WTC11 (cell line): Measurements from ENCODE around the gene AMBP. TPM values are rescaled to one million over a fixed set of nuclear protein-coding genes. Genes with fewer than 3 reads are reported as not detected.

ENCODE experiments used
- ATAC-seq: fragments of 200-7000 bp; cut with Tn5 transposase; 2 replicates; pipeline ENCODE4 v1.10.0; 2021; ENCODE audit warnings: mild to moderate bottlenecking, moderate library complexity
- CTCF ChIA-PET: fragments of 300-600 bp; sonication (Branson Sonifier 250); formaldehyde crosslinking; loops from one replicate; lab custom pipeline; 2021; ENCODE audit warnings: antibody characterized with exemption; lab: Charles Lee
- POLR2A ChIA-PET: fragments of 350-600 bp; sonication (Branson Sonifier 250); formaldehyde crosslinking; loops from one replicate; lab custom pipeline; 2021; ENCODE audit warnings: antibody characterized with exemption; lab: Charles Lee
- DNase-seq: peaks from one replicate; pipeline ENCODE4 v3.0.0; 2021; ENCODE audit warnings: low spot score
- H3K27ac Mint-ChIP-seq: 2 replicates; pipeline ENCODE4 v1.8.0; 2021; ENCODE audit warnings: mixed read lengths
- H3K27me3 Mint-ChIP-seq: 2 replicates; pipeline ENCODE4 v1.8.0; 2021; ENCODE audit warnings: low read depth, mild to moderate bottlenecking, moderate library complexity, mixed read lengths
- H3K36me3 Mint-ChIP-seq: 2 replicates; pipeline ENCODE4 v1.8.0; 2021; ENCODE audit warnings: mixed read lengths
- H3K4me1 Mint-ChIP-seq: 2 replicates; pipeline ENCODE4 v1.8.0; 2022; ENCODE audit warnings: mixed read lengths
- H3K4me3 Mint-ChIP-seq: 2 replicates; pipeline ENCODE4 v1.8.0; 2021; ENCODE audit warnings: mild to moderate bottlenecking, moderate library complexity, mixed read lengths
- H3K9me3 Mint-ChIP-seq: 2 replicates; pipeline ENCODE4 v1.8.0; 2021; ENCODE audit warnings: mixed read lengths
- ATF6 ChIP-seq: sonication (generic); formaldehyde crosslinking; IDR thresholded peaks from 2 replicates; pipeline ENCODE4 v1.8.1; 2023; ENCODE audit warnings: mild to moderate bottlenecking, missing genetic modification reagents
- CBFB ChIP-seq: sonication (generic); formaldehyde crosslinking; IDR thresholded peaks from 2 replicates; pipeline ENCODE4 v1.8.1; 2022; ENCODE audit warnings: mild to moderate bottlenecking, low read depth, missing genetic modification reagents
- CTCF ChIP-seq: fragments of 200-600 bp; IDR thresholded peaks from 2 replicates; pipeline ENCODE4 v1.8.0; 2022; ENCODE audit warnings: antibody characterized with exemption
- E2F5 ChIP-seq: sonication (generic); formaldehyde crosslinking; IDR thresholded peaks from 2 replicates; pipeline ENCODE4 v1.8.1; 2022; ENCODE audit warnings: mild to moderate bottlenecking, moderate library complexity, missing genetic modification reagents
- GTF2I ChIP-seq: fragments of 250-450 bp; sonication (Bioruptor Pico); conservative IDR thresholded peaks from 2 replicates; pipeline ENCODE4 v1.4.0; 2021; ENCODE audit warnings: mild to moderate bottlenecking
- JUN ChIP-seq: sonication (generic); formaldehyde crosslinking; IDR thresholded peaks from 2 replicates; pipeline ENCODE4 v1.8.0; 2023; ENCODE audit warnings: mild to moderate bottlenecking, missing genetic modification reagents
- KAT7 ChIP-seq: sonication (generic); formaldehyde crosslinking; IDR thresholded peaks from 2 replicates; pipeline ENCODE4 v1.8.1; 2023; ENCODE audit warnings: missing genetic modification reagents, mild to moderate bottlenecking, borderline replicate concordance
- NFE2L1 ChIP-seq: sonication (generic); formaldehyde crosslinking; IDR thresholded peaks from 2 replicates; pipeline ENCODE4 v1.8.1; 2023; ENCODE audit warnings: missing genetic modification reagents
- NFYB ChIP-seq: sonication (generic); formaldehyde crosslinking; conservative IDR thresholded peaks from 2 replicates; pipeline ENCODE4 v1.8.0; 2022; ENCODE audit warnings: low read depth, missing genetic modification reagents
- NR1H2 ChIP-seq: sonication (generic); formaldehyde crosslinking; IDR thresholded peaks from 2 replicates; pipeline ENCODE4 v1.9.0; 2021; ENCODE audit warnings: mild to moderate bottlenecking, moderate library complexity, missing genetic modification reagents
- PREB ChIP-seq: sonication (generic); formaldehyde crosslinking; IDR thresholded peaks from 2 replicates; pipeline ENCODE4 v1.8.1; 2022; ENCODE audit warnings: mild to moderate bottlenecking, missing genetic modification reagents, moderate library complexity, borderline replicate concordance
- SP1 ChIP-seq: sonication (generic); formaldehyde crosslinking; conservative IDR thresholded peaks from 2 replicates; pipeline ENCODE4 v1.8.1; 2022; ENCODE audit warnings: missing genetic modification reagents
- TP53 ChIP-seq: sonication (generic); formaldehyde crosslinking; IDR thresholded peaks from 2 replicates; pipeline ENCODE4 v1.8.1; 2023; ENCODE audit warnings: mild to moderate bottlenecking, missing genetic modification reagents
- ZNF121 ChIP-seq: sonication (generic); formaldehyde crosslinking; IDR thresholded peaks from 2 replicates; pipeline ENCODE4 v1.8.0; 2023; ENCODE audit warnings: missing genetic modification reagents
- ZNF396 ChIP-seq: fragments of 250-450 bp; sonication (Bioruptor Pico); IDR thresholded peaks from 2 replicates; pipeline ENCODE4 v1.8.0; 2021; ENCODE audit warnings: mild to moderate bottlenecking, moderate library complexity, borderline replicate concordance
- ZNF671 ChIP-seq: fragments of 250-450 bp; sonication (Bioruptor Pico); IDR thresholded peaks from 2 replicates; pipeline ENCODE4 v1.8.0; 2021; ENCODE audit warnings: mild to moderate bottlenecking
- total RNA-seq: library from RNA; stranded (reverse); gene quantifications from 3 replicates; pipeline ENCODE4 v1.2.3, GENCODE V29; 2021
- TF ChIP-seq, protein P1 (sequence below): sonication (generic); formaldehyde crosslinking; IDR thresholded peaks from 2 replicates; pipeline ENCODE4 v1.8.0; 2023; ENCODE audit warnings: missing genetic modification reagents
- TF ChIP-seq, protein P2 (sequence below): sonication (generic); formaldehyde crosslinking; conservative IDR thresholded peaks from 2 replicates; pipeline ENCODE4 v1.8.1; 2023; ENCODE audit warnings: mild to moderate bottlenecking, low read depth, missing genetic modification reagents, moderate library complexity
- TF ChIP-seq, protein P3 (sequence below): fragments of 250-450 bp; sonication (Bioruptor Pico); IDR thresholded peaks from 2 replicates; pipeline ENCODE4 v1.9.0; 2021; ENCODE audit warnings: mild to moderate bottlenecking, borderline replicate concordance

Gene AMBP
- total RNA-seq, 1 experiment from 2014 or later: 3.3 TPM

DNA sequence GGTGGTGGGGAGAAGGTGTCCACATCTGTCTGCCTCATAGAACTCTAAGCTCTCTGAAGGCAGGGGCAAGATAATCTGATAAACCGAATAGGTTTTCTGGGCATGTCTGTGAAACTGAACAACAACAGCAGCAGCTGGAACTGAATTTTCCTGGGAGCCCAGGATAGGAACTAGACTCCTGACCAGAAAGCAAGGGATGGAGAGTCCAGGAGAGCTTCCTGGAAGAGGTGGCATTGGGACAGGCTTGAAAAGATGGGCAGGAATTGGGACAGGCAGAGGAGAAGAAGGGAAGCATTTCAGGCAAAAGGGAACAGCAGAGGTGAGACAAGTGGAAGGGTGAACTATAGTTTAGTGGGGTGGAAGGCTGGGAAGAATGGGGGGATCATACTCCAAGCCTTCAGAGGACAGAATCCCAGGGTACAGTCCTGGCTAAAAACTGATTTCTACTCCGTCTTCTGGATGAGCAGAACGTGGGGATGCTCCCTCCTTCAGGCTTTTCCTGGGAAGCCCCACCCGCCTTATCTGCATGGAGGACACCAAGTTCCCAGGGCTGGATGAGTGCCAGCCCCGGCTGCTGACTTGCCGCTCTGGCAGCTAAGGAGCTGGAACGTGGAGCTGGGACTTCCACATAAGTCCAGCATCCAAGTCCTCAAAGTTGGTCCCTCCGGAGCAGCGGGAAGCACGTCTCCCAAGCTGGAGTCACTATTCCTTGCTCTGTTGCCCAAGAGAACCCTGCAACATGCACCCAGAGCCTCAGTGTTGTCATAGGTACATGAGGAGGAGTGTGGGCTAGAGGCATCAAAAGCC is 34.9 kb upstream of the AMBP start:
- CTCF ChIA-PET: interaction anchor here (1.2 to 1.8 kb wide), 2 partner anchors 42 to 178 kb away, joined by 3 to 4 read pairs; no protein-coding TSS in a partner anchor
- POLR2A ChIA-PET: no interaction called here
- DNase-seq (no peak), ATAC-seq (no peak)
- peaks cover 68% of the 10 kb centered on the region for H3K27me3 Mint-ChIP-seq
- TF ChIP-seq ZNF671 (CRISPR knock-in tag): no peak
- TF ChIP-seq NFE2L1: no peak
- TF ChIP-seq ZNF121 (CRISPR knock-in tag): no peak
- TF ChIP-seq CBFB (CRISPR knock-in tag): no peak
- TF ChIP-seq, protein P1, sequence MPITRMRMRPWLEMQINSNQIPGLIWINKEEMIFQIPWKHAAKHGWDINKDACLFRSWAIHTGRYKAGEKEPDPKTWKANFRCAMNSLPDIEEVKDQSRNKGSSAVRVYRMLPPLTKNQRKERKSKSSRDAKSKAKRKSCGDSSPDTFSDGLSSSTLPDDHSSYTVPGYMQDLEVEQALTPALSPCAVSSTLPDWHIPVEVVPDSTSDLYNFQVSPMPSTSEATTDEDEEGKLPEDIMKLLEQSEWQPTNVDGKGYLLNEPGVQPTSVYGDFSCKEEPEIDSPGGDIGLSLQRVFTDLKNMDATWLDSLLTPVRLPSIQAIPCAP (CRISPR knock-in tag): no peak
- no peak for TF ChIP-seq GTF2I
- TF ChIP-seq ATF6: no peak
- no peak for TF ChIP-seq CTCF
- TF ChIP-seq, protein P2, sequence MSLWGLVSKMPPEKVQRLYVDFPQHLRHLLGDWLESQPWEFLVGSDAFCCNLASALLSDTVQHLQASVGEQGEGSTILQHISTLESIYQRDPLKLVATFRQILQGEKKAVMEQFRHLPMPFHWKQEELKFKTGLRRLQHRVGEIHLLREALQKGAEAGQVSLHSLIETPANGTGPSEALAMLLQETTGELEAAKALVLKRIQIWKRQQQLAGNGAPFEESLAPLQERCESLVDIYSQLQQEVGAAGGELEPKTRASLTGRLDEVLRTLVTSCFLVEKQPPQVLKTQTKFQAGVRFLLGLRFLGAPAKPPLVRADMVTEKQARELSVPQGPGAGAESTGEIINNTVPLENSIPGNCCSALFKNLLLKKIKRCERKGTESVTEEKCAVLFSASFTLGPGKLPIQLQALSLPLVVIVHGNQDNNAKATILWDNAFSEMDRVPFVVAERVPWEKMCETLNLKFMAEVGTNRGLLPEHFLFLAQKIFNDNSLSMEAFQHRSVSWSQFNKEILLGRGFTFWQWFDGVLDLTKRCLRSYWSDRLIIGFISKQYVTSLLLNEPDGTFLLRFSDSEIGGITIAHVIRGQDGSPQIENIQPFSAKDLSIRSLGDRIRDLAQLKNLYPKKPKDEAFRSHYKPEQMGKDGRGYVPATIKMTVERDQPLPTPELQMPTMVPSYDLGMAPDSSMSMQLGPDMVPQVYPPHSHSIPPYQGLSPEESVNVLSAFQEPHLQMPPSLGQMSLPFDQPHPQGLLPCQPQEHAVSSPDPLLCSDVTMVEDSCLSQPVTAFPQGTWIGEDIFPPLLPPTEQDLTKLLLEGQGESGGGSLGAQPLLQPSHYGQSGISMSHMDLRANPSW (CRISPR knock-in tag): no peak
- no peak for TF ChIP-seq TP53 (CRISPR knock-in tag)
- no peak for TF ChIP-seq NR1H2 (CRISPR knock-in tag)
- peaks cover 13% of the 10 kb centered on the region for H3K4me1 Mint-ChIP-seq
- H3K27ac Mint-ChIP-seq: no peak overlapping the region
- H3K36me3 Mint-ChIP-seq: no peaks in the 10 kb centered on the region
- H3K9me3 Mint-ChIP-seq: no peaks in the 10 kb centered on the region
- H3K4me3 Mint-ChIP-seq: no peak overlapping the region

GRCh38 chr9:114112325-114112724 is 34.2 kb upstream of the AMBP start:
- Mint-ChIP-seq H3K9me3 (no peaks in the 10 kb centered on the region), H3K36me3 (no peaks in the 10 kb centered on the region), H3K27ac (no peak overlapping the region), H3K27me3 (peaks cover 71% of the 10 kb centered on the region), H3K4me3 (no peak overlapping the region), H3K4me1 (peaks cover 13% of the 10 kb centered on the region)
- CTCF ChIA-PET: interaction anchor here (1.8 kb wide), 1 partner anchor 42 kb away, joined by 4 read pairs; no protein-coding TSS in a partner anchor
- POLR2A ChIA-PET: no interaction called here
- ATAC-seq (no peak), DNase-seq (no peak)
- TF ChIP-seq, protein P1 (CRISPR knock-in tag): no peak
- TF ChIP-seq PREB (CRISPR knock-in tag): no peak
- no peak for TF ChIP-seq E2F5 (CRISPR knock-in tag)
- TF ChIP-seq, protein P3, sequence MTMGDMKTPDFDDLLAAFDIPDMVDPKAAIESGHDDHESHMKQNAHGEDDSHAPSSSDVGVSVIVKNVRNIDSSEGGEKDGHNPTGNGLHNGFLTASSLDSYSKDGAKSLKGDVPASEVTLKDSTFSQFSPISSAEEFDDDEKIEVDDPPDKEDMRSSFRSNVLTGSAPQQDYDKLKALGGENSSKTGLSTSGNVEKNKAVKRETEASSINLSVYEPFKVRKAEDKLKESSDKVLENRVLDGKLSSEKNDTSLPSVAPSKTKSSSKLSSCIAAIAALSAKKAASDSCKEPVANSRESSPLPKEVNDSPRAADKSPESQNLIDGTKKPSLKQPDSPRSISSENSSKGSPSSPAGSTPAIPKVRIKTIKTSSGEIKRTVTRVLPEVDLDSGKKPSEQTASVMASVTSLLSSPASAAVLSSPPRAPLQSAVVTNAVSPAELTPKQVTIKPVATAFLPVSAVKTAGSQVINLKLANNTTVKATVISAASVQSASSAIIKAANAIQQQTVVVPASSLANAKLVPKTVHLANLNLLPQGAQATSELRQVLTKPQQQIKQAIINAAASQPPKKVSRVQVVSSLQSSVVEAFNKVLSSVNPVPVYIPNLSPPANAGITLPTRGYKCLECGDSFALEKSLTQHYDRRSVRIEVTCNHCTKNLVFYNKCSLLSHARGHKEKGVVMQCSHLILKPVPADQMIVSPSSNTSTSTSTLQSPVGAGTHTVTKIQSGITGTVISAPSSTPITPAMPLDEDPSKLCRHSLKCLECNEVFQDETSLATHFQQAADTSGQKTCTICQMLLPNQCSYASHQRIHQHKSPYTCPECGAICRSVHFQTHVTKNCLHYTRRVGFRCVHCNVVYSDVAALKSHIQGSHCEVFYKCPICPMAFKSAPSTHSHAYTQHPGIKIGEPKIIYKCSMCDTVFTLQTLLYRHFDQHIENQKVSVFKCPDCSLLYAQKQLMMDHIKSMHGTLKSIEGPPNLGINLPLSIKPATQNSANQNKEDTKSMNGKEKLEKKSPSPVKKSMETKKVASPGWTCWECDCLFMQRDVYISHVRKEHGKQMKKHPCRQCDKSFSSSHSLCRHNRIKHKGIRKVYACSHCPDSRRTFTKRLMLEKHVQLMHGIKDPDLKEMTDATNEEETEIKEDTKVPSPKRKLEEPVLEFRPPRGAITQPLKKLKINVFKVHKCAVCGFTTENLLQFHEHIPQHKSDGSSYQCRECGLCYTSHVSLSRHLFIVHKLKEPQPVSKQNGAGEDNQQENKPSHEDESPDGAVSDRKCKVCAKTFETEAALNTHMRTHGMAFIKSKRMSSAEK (CRISPR knock-in tag): no peak
- TF ChIP-seq KAT7 (CRISPR knock-in tag): no peak
- TF ChIP-seq JUN (CRISPR knock-in tag): no peak
- no peak for TF ChIP-seq ZNF396 (CRISPR knock-in tag)
- no peak for TF ChIP-seq NFYB (CRISPR knock-in tag)
- no peak for TF ChIP-seq SP1 (CRISPR knock-in tag)
